PC-3 (cell line): Measurements from ENCODE around the gene KANK4.

Experiments used
- EZH2 ChIP-seq: fragments of 300-600 bp; sonication (generic); IDR thresholded peaks from one replicate; pipeline ENCODE4 v1.6.1; 2017; ENCODE audit warnings: antibody characterized with exemption, mild to moderate bottlenecking, low read length; ENCODE audit not compliant: unreplicated experiment
- EZH2phosphoT487 ChIP-seq: fragments of 300-600 bp; sonication (generic); IDR thresholded peaks from 2 replicates; pipeline ENCODE4 v1.6.1; 2018; ENCODE audit warnings: mild to moderate bottlenecking, antibody characterized with exemption, low read length, borderline replicate concordance
- TF ChIP-seq, protein P1 (sequence below): fragments of 300-600 bp; sonication (generic); conservative IDR thresholded peaks from 2 replicates; pipeline ENCODE4 v1.5.1; 2017; ENCODE audit warnings: antibody characterized with exemption, low read depth, mild to moderate bottlenecking, low read length

- TF ChIP-seq, protein P1, sequence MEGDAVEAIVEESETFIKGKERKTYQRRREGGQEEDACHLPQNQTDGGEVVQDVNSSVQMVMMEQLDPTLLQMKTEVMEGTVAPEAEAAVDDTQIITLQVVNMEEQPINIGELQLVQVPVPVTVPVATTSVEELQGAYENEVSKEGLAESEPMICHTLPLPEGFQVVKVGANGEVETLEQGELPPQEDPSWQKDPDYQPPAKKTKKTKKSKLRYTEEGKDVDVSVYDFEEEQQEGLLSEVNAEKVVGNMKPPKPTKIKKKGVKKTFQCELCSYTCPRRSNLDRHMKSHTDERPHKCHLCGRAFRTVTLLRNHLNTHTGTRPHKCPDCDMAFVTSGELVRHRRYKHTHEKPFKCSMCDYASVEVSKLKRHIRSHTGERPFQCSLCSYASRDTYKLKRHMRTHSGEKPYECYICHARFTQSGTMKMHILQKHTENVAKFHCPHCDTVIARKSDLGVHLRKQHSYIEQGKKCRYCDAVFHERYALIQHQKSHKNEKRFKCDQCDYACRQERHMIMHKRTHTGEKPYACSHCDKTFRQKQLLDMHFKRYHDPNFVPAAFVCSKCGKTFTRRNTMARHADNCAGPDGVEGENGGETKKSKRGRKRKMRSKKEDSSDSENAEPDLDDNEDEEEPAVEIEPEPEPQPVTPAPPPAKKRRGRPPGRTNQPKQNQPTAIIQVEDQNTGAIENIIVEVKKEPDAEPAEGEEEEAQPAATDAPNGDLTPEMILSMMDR: no peak
- no peak for TF ChIP-seq EZH2
- TF ChIP-seq EZH2phosphoT487: no peak
These were observed 105.9 kb downstream of the KANK4 start for GRCh38 chr1:62213075-62213914.
